GM21723 (cell line): ENCODE data around the gene KIF1B.
A peak's percentile ranks its signal among the peaks of the same experiment; 100 is the strongest.
"Not testable (repeated sequence)": the region's sequence is repeated elsewhere in the genome, so short reads cannot be mapped to it uniquely, and the experiment has no call there.

Experiments used
- ATAC-seq: cut with Tn5 transposase; IDR thresholded peaks from one replicate; pipeline ENCODE4 v1.9.1; 2021; ENCODE audit warnings: mild to moderate bottlenecking, moderate library complexity; ENCODE audit not compliant: unreplicated experiment

KIF1B gene

DNA sequence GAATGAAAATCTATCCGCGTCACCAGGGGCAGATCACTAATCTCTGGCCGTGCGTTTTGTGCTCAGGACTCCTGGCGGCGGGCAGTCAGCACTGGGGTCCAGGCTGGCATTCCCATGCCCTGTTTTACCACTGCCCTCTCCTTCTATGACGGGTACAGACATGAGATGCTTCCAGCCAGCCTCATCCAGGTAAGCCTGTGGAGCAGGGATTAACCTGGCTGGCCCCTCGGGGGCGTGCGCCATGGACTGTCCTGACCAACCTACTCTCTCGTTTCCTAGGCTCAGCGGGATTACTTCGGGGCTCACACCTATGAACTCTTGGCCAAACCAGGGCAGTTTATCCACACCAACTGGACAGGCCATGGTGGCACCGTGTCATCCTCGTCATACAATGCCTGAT is 209.0 kb downstream of the KIF1B start:
- no peak for ATAC-seq

- no peak for ATAC-seq
Observed at GRCh38 chr1:10421637-10422036, 211.3 kb downstream of the KIF1B start.

- no peak for ATAC-seq
Observed at GRCh38 chr1:10424034-10424433, 213.7 kb downstream of the KIF1B start.

DNA sequence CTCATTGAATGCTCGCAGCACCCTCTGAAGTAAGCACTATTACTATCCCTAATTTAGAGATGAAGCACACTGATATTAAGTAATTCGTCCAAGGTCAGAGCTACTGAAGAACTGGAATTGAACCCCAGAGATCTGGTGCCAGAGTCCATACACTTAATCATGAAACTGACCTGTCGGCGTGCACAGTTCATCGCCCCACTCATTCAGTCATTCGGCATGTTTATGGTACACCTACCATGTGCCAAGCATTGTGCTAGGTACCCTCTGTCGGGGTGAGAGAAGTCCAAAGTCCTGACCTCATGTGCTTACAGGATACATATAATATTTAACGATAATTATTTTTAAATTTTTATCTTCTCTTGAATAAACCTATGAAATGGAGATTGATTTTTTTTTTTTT is 214.3 kb downstream of the KIF1B start:
- ATAC-seq, result no peak

DNA sequence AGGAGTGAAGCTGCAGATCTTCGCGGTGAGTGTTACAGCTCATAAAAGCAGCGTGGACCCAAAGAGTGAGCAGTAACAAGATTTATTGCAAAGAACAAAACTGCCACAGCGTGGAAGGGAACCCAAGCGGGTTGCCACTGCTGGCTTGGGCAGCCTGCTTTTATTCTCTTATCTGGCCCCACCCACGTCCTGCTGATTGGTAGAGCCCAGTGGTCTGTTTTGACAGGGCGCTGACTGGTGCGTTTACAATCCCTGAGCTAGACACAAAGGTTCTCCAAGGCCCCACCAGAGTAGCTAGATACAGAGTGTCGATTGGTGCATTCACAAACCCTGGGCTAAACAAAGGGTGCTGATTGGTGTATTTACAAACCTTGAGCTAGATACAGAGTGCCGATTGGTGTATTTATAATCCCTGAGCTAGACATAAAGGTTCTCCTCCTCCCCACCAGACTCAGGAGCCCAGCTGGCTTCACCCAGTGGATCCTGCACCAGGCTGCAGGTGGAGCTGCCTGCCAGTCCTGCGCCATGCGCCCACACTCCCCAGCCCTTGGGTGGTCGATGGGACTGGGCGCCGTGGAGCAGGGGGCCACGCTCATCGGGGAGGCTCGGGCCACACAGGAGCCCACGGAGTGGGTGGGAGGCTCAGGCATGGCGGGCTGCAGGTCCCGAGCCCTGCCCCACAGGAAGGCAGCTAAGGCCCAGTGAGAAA is 215.6 kb downstream of the KIF1B start:
- not testable (repeated sequence) for ATAC-seq

DNA sequence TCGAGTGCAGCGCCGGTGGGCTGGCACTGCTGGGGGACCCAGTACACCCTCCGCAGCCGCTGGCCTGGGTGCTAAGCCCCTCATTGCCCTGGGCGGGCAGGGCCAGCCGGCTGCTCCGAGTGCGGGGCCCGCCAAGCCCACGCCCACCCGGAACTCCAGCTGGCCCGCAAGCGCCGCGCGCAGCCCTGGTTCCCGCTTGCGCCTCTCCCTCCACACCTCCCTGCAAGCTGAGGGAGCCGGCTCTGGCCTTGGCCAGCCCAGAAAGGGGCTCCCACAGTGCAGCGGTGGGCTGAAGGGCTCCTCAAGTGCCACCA is 216.1 kb downstream of the KIF1B start:
- ATAC-seq, result not testable (repeated sequence)

DNA sequence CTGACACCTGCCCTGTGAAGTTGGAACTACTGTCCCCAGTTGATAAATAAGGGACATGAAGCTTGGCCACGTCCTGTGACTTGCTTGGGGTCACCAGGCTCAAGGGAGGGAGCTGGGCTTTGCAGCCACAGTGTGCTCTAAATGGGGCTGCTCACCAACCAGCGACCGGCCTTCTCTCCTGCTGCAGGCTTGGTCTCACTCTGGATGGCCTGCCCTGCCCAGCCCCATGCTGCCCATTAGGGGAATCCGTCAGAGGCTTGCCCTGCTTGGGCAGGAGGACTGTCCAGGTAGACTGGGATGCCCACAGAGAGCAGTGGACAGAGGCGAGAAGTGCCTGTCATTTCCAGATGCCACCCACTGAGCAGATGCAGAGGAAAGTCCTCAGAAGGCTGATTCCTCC is 218.6 kb downstream of the KIF1B start:
- ATAC-seq, result no peak

DNA sequence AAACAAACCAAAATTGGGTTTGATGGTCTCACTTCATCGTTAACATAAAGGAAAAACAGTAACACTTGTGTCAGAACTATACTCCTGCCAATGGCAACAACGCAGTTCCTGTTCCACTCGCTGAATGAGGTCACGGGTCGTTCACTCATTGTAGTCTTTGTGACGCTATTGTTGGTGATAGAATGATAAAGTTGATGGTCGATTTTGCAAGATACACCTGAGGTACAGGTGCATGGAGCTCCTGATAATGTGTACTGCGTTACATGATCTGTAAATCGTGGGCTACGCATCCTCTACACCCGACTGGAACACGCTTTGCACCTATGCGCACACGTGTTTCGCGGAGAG is 219.5 kb downstream of the KIF1B start:
- ATAC-seq, result peak; percentile 8

GRCh38 chr1:10430216-10431069 is 220.1 kb downstream of the KIF1B start, which contains the start of gene CENPS:
CENPS (plus strand) TSS chr1:10430433; CDS start chr1:10430518, 85 bp downstream.
- ATAC-seq, result peak; percentile 74
